GM19023 (cell line): ENCODE data around the gene ITPR2.
"Not testable (repeated sequence)": the region's sequence is repeated elsewhere in the genome, so short reads cannot be mapped to it uniquely, and the experiment has no call there.

Experiments
- ATAC-seq: cut with Tn5 transposase; IDR thresholded peaks from one replicate; pipeline ENCODE4 v1.9.1; 2021; ENCODE audit warnings: mild to moderate bottlenecking, moderate library complexity; ENCODE audit not compliant: unreplicated experiment

ITPR2 gene

DNA sequence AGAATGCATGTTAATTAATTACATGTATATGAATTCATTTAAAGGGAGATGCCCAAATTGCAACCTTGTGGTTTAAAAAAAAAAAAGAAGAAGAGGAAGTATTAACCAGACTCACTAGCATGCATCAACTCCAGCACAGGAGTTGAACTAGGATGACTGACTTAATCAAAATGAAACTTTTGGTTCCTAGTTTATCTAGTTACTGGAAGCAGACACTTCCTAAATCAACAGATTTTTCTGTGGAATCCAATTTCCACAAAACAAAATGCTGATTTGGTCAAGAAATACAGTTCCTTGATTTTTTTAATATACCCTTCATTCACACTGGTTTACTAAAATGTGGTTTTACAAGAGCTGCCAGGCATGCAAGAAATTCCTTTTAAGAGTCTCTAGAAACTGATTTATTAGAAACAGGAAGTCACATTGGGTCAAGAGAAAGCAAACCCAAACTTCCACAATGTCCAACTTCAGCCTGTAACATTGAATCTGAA is 41.6 kb downstream of the ITPR2 start:
- no peak for ATAC-seq

DNA sequence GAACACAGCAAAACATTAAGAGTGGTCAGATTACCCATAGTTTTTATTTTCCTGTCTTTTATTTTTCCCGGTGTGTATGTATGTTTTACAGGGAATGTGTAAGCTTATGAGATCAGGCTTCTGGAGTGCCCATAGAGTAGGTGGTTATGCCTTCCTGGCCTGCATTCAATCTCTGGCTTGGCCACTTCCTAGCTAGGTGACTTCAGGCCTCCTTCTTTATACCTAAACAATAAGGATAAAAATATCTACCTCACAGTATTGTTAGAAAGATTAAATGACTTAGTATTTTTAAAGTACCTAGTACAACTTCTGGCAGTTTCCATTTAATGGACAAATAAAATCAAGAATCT is 42.4 kb downstream of the ITPR2 start:
- ATAC-seq = no peak

DNA sequence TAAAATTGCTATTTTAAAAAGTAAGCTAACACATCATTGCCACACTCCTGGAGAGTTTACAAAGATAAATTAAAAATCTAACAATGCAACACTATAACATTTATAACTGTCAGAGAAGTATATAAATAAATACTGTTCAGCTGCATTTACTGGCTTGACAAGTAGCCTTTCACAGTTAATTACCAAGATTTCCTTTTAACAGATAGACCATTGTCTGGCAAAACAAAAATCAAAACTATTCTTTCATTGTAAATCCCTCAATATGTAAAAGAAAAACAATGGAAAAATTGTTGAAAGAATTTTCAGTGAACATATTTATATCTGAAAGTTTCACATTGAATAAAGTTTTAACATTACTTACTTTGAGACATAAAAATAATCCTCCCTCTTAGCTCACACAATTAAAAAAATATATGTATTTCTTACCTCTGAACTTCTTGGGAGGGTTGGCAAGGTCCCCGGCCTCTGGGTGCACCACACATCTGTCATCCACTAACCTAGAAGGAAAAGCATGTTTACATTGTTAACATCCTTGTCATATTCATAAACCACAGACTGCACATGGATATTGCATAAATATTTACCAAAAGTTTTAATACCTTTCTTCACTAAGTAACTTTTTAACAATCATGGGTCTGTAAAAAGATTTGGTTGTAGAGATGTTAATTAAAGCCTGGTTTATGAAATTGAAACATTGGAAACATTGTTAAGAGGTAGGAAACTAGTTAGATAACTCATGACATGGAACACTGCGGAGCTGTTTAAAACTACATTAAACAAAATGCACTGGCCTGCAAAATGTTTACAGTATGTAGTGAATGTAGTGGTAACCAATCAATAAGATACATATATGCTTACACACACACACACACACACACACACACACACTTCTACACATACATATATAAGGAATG is 43.0 kb downstream of the ITPR2 start:
- ATAC-seq = no peak

DNA sequence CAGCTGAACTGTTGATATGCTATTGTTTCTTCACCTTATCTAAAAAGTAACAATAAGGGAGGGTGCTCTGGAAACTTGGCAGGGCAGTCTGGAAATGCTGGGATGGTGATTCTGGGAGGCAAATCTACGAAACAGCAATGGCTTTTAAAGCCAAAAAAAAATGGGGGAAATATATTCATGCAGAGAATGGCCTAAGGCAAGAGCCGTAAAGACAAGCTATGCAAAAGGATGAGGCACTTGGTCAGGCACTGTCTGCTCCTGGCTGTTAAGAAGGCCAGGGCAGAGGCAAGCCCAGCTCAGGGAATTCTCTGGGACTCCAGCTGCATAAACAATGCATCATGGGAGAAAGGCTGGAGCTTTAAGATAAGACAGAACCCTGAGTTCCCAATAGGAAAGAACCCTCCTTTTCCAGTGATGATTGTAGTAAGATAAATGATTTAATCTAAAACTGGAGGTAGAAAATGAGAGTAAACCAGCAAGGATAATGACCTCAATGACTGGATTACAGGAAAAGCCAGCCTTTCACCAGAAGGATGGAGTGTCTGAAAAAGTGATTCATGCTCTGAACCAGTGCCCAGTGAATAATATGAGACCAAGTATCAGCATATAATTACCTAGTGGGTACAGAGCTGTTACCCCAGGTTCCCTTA is 46.0 kb downstream of the ITPR2 start:
- no peak for ATAC-seq

DNA sequence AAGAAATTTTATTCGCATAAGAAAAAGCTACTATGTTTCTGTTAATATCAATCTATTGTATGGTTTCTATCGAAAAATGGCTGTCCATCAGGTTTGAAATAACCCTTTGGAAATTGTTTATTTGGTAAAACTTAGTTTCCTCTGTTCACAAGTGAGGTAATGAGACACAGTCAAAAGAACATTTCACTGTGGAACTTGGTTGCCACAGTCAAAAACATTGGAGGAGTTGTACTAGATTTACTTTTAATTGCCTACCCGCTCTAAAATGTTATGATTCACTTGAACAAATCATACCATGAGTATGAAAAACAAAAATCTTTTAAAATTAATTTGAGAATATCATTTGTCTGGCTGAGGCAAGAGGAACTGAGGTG is 46.5 kb downstream of the ITPR2 start:
- no peak for ATAC-seq

DNA sequence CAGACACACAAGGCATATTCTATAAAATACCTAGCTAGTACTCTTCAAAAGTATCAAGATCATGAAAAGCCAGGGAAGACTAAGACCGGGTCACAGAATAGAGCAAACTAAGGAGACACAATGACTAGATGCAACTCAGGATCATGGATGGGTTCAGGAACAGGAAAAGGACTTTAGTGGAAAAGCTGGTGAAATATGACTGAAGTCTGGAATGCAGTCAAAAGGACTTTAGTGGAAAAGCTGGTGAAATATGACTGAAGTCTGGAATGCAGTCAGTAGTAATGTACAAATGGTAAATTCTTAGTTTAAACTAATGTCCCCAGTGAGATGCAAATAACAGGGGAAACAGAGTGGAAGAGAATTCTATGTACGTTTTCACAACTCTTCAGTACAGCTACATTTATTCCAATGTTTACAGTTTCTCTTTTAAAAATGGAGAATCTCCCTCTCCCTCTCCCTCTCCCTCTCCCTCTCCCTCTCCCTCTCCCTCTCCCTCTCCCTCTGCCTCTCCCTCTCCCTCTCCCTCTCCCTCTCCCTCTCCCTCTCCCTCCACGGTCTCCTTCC is 49.1 kb downstream of the ITPR2 start:
- ATAC-seq = not testable (repeated sequence)

DNA sequence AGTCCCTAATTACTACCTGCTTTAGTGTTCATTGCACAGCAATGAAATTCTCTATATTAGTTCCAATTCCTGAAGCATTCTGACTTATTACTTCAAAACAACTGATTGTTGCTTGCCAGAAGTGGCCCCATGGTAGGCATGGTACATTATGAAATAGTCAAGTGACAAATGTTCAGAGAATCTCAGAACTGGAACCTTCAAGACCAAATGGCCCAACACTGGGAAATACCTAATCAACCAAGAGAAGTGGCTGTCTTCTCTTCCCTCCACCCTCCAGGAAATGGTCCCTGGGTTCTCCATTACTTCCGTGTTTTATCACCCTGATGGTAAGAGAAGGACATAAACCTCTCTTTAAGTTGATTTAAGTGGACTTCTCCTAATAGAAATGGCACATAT is 49.9 kb downstream of the ITPR2 start:
- no peak for ATAC-seq

DNA sequence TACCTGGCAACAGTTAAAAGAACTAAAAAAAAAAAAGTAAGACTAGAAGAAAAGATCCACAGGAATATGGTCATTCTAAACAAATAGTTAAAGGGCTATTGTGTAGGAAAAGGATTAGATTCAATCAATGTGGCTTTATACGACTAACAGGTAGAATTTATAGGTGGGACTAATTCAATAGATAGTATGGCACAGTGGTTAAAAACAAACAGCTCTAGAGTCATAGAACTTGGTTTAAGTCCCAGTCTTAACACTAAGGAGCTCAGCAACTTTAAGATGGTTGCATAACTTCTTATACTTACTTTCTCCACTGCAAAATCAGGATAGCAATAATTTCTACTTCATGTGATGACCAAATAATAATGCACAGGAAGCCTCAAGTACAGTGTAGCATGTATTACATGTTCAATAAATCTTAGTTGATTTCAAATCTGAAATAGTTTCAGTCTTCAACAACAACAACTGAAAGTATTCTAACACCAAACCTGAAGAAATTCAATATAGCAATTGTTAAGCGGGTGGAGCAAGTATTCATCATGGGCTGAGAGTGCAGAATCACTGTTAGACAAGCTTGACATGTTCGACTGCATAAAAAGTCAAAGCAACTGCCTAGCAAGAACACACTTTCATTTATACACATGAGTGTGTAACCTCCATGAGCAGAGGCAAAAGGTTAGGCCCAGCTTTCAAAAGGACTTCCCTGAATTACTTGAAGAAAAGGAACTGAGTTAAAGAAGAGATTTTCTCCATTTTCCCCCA is 50.4 kb downstream of the ITPR2 start:
- no peak for ATAC-seq

DNA sequence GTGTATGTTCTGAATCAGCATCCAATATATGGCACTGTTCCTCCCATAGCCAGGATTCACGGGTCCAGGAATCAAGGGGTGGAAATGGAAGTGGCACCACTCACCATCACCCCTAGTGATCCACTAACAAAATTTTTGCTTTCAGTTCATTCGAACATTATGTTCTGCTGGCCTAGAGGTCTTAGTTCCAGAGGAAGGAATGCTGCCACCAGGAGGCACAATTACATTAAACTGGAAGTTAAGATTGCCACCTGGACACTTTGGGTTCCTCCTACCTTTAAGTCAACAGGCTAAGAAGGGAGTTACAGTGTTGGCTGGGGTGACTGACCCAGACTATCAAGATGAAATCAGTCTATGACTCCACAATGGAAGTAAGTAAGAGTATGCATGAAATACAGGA is 52.3 kb downstream of the ITPR2 start:
- not testable (repeated sequence) for ATAC-seq

DNA sequence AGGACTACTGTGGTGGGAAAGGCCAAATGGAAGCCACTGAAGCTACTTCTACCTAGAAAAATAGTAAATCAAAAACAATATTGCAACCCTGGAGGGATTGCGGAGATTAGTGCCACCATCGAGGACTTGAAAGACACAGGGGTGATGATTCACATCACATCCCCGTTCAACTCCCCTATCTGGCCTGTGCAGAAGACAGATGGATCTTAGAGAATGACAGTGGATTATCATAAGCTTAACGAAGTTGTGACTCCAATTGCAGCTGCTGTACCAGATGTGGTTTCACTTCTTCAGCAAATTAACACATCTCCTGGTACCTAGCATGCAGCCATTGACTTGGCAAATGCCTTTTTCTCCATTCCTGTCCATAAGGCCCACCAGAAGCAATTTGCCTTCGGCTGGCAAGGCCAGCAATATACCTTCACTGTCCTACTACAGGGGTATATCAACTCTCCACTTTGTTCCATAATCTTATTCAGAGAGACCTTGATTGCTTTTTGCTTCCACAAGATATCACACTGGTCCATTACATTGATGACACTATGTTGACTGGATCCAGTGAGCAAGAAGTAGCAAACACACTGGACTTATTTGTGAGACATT is 54.7 kb downstream of the ITPR2 start:
- not testable (repeated sequence) for ATAC-seq

DNA sequence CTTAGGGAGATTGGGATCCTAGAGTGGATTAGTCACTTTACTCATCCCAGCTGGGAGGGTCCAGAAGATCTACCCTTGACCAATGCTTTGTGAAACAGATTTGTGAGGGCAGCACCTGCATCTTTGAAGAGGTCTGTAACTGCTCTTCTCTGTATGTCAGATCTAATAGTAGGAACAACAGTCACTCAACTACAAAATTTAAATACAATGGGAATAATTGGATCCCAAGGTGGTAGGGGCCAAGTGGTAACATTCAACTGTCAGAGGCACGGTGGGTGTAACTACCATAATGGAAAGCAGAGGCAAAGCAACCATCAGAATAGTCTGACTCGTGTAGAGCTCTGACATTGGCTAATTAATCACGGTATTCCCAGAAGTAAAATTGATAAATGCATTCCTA is 55.8 kb downstream of the ITPR2 start:
- no peak for ATAC-seq

DNA sequence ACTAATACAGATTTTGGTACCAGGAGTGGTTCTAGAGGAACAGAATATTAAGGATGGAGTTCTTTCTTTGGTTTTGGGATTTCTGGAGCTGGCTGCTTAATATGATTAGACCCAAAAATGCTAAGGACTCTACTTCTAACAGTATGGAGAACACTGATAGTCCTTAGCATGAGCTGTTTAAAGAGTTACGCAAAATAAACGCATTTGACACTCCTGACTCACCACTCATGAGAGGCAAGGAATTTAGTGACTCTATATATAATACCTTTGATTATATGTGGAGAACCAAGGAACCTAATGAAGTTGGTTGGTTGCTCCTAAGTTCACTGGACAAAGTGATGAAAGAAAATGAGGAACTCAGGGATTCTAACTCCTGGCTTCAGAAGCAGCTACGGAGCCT is 57.0 kb downstream of the ITPR2 start:
- not testable (repeated sequence) for ATAC-seq

DNA sequence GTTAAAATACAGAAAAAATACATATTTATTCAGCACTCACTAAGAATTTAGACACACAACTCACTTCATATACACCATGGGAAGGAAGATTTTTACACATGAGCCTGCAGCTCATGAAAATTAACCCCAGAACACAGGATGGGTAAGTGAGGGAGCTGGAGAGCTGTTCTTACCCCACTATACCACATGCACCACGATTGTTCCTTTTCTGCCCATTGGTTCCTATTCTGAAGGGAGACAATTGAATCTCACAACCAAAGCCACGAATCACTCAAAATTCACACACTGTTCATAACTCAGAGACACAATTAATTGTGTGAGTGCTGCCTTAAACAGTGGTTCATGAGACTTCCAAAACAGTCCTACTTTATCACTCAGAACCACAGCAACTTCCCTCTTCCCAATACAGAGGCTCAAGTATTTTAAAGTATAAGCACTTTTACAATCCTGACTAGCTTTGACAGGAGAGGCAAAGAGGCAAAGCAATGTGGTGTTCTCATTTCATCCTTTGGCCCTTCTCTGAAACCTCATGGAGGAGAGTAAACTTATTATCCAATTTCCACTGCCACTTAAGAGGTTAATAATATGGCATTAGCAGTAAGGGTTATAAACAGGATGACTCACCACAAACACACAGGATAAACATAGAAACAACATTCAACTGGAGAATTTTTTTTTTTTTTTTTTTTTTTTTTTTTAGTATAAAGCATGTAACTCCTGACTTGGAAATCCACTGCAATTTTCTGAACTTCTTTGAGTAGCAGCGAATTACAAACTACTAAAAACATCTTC is 59.5 kb downstream of the ITPR2 start:
- no peak for ATAC-seq

DNA sequence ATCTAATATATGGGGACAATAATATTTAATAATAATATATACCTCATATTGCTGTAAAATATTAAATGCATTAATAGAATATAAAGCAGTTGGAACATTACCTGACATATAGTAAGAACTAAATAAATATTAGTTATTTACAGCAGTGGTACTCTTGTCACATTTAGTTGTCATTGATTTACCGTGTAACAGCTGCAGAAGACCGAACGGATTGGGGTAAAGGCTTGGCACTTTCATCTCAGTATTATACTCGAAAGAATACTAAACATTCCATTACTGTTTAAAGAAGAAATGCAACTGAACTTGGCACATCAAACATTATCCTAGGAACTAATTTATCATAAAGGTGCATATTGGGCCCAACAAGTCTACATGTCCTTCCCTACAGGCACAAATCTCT is 61.1 kb downstream of the ITPR2 start:
- no peak for ATAC-seq

DNA sequence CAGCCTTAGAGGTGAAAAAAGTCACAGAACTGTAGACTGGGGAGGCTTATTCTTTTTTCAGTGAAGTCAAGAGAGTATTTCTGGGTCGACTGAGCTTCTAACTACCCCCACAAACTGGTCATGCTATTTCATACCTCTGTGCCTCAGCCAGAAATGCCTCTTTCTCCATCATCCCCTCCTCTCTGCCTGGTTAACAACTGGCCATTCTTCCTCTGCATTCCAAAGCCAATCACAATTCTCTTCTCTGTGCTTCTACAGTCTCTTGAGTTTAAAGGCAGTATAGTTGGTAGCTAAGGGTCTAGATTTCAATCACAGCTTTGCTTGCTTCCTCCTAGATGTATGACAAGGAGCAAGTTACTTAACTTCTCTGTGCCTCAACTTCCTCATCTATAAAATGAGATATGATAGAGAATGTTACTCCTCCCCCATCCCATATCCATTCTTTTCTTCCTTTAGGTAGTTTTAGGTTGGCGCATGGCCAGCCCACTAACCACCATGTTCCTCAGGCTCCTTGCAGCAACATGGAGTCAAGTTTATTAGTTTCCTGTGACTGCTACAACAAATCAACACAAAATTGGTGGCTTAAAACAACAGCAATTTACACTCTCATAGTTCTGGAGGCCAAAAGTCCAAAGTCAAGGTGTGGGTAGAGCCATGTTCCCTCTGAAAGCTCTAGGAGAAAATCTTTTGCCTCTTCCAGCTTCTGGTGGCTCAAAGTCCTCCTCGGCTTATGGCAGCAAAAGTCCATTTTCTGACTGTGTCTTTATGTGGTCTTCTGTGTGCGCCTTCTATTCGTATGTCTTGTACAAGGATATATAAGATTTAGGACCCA is 62.5 kb downstream of the ITPR2 start:
- ATAC-seq = no peak

DNA sequence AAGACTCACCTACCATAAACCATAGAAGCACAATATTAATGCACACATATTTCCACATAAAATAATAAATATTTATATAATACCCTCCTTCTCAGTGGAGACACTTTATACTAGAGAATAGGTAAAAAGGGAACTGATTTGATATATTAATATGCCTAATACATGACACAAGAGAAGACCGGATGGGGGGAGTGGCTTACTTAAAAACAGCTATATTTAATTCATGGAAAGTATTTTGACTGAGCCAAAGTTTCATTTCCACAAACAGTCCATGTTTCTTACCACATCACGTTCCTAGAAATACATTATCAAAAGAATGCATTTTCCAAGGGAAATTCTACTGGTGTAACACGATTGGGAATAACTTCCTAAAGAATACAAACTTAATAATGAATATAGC is 63.4 kb downstream of the ITPR2 start:
- ATAC-seq = no peak

DNA sequence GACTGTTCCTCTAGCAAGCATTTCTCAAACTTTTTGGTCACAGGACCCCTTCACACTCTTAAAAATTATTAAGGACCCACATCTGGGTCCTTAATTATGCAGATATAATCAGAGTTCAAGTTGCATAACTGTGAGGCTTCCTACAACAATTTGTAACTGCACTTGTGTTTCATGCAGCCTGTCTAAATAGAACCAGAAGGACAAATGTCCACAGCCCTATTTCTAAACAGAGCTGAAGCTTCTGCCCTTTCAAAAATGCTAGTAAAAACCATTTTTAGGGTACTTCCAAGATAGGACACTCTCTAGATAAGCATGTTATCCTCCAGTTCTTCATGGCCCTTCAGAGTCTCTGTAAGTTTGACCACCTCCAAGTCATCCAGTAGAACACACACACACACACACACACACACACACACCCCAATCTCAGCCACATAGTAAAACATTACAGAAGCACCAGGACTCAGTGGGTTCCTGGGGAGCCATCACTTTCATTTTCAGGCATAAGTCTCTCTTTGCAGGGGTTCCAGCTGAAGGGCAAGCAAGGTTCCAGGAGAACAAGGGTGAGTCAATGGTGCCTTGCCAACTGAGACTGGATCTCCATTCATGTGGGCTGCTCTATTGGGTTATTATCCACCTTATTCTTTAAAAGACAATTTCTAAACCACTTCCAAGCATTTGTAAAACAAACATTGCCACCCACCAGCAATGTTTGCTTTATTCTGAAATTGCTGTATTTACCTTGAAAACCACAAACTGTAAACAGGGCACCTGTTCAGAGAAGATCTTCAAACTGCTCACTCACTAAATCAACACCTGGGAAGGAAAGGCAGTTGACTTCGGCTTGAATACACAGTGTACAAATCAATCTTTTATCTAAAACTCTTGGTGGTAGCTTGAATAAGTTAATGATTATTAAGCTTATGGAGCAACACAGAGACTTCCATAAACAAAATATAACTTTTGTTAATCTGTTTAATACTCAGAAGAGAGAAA is 64.1 kb downstream of the ITPR2 start:
- peak; percentile 64 for ATAC-seq

DNA sequence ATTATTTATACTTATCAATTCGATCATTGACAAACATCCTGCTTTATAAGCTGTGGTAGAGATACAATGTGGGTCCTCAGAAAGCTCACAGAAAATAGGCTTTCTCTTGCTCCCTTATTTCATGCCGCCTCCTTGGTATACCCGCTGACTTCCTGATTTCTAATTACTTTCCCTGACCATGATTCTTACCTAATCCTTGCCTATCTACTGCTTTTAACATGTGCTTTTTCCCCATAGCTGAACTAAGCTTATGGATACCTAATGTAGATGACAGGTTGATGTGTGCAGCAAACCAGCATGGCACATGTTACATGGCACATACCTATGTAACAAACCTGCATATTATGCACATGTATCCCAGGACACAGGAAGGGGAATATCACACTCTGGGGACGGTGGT is 65.1 kb downstream of the ITPR2 start:
- ATAC-seq = no peak
